Hematopoietic multipotent progenitor cell treated with erythropoietin and hydrocortisone succinate and interleukin-3 and kit ligand, for 17 days (in vitro differentiated cells): ENCODE results near the gene RALB.
"Not testable (repeated sequence)": the region's sequence is repeated elsewhere in the genome, so short reads cannot be mapped to it uniquely, and the experiment has no call there.

Experiments used
- DNase-seq: peaks from one replicate; pipeline ENCODE4 v3.0.0-alpha.2; 2015; ENCODE audit warnings: low spot score

The RALB gene

DNA sequence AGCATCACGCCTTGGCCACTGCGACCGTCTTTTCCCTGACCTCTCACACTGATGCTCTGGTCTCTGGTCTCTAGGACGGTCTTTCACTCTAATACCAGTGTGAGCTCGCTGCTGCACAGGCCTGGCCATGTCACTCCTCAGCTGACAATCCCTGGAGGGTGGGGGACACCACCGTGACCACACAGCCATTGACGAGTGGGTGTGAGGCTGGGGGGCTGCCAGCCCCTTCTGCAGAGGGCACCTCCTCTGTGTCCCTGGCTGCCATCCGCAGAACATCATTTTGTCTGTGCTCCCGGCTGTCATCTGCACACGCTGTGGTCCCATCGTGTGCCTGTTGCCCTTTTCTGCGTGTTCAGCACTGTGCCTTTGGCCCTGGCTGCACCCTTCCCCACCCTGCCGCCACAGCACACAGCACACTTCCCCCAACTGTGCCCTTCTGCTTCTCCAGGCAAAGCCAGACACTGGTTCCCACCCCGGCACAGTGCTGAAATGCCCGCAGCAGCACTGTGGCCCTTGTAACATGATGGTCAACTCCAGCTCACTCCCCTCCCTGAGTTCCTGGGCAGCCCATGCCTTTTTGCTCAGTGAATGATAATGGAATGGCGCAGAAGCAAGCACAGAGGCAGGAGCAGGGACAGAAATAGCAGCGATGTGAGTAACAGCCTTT, 62.8 kb downstream of the RALB start:
- DNase-seq = no peak

- DNase-seq = no peak
Observed at GRCh38 chr2:120316071-120316470, 63.4 kb downstream of the RALB start.

- DNase-seq = no peak
Observed at GRCh38 chr2:120316528-120317179, 64.0 kb downstream of the RALB start.

- no peak for DNase-seq
Observed at GRCh38 chr2:120317180-120317533, 64.5 kb downstream of the RALB start.

DNA sequence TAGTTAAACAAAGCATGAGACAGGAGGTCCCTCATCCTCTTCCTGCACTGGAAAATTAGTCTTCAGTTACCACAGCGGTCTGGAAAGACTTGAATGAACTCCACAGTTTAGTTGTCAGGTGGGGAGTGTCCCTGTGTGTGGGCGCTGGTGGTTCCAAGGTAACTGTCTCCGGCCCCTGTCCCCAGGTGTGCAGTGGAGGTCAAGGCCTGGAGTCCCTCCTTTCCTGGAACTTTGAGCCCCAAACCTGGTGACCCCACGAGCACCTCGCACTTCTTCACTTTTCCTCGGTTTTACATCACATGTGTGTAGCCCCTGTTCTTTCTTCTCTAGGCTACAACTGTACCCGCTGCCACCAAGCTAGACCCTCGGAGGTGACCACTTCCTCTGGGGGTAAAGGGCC, 65.3 kb downstream of the RALB start:
- DNase-seq = no peak

GRCh38 chr2:120318626-120319025, 66.0 kb downstream of the RALB start:
- DNase-seq = no peak

DNA sequence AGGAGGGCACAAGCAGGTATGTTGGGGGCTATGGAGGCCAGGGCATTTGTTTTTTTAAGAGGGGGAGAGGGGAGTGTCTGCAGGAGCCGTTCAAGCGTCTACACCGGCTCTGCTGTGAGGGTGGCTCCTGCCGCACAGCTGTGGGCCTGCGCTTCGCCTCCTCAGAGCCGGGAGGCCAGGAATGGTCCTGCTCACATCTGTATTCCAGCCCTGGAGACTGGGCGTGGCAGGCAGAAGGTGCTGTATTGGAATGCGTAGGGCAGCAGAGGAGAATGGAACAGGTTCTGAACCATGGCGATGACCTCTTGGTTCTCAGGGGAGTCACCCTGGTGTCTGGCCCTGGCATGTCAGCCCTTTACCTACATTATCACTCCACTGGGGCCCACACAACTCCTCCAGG, 66.5 kb downstream of the RALB start:
- DNase-seq = no peak

DNA sequence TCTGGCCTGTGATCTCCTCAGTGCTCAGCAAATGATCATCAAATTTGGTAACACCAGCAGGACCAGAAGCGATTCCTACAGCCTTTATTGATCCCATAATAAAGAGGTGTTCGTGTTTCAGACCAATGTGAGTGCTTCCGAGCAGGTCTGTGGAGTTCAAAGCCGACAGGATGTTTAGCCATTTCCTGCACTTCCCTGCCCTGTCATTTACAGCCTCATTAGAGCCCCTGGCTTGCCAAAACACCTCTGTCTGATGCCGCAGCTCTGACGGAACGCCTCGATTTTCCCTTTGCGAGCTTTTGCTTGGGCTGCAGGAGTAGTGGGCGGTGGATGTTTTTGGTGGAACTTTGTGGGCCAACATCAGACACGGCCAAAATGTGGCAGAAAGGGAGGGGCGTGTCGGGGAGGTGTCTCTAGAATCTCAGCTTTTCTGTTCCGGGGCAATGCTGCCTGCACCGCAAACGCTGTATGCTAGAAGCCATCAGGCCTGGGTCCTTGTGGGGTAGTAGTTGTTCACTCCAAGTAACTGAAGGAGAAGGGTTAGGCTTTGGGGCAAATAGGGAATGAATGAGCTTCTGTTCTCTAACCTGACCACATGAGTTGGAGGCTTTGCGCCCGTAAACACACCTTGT, 67.2 kb downstream of the RALB start:
- DNase-seq = no peak

DNA sequence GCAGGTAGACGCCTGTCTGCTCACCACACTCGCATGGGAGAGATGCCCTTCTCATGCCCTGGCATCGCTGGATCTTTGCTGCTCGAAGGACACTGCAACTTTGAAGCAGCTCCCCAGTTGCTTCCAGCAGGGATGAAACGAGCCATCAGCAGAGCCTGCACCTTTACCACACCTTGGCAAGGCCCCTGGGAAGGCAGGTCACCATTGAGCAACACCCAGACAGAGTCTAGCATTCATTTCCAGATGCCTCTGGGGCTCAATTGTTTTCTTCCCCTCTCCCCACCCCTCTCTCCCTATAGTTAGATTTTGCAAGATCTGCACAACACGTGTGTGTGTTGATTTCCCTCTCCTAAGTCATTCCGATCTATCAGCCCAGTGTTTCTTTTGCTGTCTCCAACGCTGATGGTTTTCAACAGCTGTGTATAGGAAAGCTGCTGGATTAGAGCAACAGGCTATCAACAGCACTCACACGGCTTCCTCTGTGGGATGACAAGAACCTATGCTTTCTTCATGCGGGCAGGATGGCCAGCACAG, 67.7 kb downstream of the RALB start:
- no peak for DNase-seq

DNA sequence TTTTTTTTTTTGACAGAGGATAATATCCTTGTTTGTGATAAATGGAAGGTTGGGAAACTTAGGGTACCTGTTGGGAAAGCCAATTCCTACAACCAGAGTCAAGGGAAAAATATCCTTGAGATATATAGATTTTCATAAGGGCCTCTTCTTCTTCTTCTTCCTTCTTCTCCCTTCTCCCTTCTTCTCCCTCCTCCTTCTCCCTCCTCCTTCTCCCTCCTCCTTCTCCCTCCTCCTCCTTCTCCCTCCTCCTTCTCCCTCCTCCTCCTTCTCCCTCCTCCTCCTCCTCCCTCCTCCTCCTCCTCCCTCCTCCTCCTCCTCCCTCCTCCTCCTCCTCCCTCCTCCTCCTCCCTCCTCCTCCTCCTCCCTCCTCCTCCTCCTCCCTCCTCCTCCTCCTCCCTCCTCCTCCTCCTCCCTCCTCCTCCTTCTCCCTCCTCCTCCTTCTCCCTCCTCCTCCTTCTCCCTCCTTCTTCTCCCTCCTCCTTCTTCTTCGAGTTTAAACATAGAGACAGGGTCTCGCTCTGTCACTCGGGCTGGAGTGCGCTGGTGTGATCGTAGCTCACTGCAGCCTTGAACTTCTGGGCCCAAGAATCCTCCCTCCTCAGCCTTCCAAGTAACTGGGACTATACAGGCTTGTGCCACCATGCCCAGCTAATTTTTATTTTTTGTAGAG, 68.4 kb downstream of the RALB start:
- DNase-seq = not testable (repeated sequence)

- DNase-seq = no peak
Observed at GRCh38 chr2:120321721-120322284, 69.2 kb downstream of the RALB start.

DNA sequence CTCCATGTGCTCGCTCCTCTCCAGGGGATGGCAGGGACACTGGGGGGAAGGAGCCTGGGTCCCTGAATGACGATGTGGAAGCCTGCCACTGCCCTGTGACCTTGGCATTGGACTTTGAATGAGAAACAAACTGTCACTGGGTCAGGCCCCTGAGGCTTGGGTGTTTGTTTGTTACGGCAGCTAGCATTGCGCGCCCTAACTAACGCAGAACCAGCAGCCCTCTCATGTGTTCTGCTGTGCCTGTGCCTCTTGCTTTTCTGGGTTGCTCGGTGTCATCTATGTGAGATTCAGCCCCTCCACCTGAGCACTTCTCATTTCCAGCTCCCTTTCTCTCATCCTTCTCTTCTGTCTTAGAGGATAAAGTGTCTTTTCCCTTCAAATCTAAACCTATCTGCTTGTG, 69.7 kb downstream of the RALB start:
- no peak for DNase-seq

DNA sequence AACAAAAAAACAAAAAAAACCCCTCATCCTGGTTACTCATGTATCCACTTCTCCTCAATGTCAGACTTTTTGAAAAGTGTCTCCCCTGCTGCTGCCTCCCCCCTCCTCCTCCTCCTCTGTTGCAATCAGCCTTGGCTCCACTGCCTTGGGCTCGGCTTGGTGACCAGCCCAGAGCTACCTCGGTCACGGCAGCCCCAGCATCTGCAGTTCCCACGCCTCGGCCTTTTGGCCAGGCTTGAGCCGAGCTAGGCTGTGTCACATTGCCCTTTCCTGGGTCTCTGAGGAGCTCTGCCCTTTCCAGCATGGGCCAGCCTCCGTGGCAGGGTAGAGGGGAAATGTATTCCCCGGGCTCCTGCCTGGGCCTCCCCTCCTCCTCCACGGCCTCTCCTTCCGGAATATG, 70.6 kb downstream of the RALB start:
- no peak for DNase-seq

- DNase-seq = no peak
Observed at GRCh38 chr2:120323807-120324399, 71.3 kb downstream of the RALB start.

DNA sequence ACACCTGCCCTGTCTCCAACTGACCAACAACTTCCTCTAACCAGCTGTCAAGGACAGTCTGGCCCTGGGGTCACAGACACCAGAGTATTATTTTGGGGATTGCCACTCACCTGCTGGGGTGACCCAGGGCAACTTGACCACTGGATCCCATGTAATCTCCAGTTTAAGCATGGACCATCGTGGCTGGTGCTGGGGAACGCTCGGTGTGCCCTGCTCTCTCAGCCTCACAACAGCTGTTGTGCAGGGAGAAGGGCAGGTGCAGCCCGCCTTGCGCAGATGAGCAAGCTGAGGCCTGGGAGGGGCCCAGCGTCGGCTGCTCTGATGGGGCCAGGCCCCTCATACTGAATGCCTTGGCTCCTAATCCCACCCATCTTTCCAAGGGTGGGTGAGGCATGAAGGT, 72.3 kb downstream of the RALB start:
- no peak for DNase-seq

DNA sequence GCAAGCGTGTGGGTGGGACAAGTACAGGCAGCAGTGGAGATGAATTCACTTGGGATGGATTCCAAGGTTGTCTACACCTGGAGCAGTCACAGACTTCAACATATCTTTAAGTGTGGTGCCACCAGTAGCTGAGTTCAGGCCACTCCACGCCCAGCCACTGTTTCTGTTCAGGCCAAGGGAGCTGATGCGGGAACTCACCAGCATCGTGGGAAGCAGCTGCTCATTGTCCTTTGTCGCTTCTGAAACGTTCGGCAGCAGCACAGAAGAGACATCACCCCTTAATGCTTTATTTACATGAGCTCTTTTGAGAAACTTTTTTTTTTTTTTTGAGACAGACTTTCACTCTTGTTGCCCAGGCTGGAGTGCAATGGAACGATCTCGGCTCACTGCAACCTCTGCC, 73.4 kb downstream of the RALB start:
- DNase-seq = no peak

- no peak for DNase-seq
Observed at GRCh38 chr2:120330946-120331822, 78.5 kb downstream of the RALB start.

DNA sequence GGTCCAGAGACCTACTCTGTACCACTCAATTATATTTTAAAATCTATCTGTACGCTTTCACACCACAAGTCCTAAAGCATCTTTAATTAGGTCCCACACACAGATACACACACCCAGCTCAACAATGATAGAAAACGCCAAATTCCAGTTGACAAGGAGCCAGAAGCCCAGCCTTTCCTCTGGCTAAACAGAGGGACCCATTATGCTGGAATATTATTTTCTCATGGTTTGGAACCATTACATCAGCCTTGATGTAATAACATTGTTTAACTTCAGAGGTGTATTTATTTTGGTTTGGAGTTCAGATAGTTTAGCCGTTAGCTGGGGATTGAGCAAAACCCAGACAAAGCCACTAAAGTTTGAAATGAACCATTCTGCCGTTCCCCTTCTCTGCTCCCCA, 79.3 kb downstream of the RALB start:
- no peak for DNase-seq

DNA sequence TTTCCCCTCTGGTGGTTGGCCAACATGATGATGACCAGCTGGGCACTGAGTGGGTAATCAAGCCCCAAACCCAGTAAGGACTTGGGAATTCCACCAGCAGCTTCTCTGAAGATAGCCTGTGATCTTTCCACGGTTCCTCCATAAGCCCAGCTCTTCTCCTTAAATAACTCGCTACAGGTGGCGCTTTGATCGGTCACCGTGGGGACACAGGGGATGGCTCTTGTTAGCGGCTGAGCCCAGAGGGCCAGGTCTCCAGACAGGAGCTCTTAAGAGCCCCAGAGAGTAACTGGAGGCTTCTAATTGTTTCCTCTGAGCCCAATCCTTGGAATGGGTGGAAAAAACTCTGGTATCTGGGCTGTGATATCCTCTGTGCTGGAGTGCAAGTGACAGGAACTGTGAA, 79.7 kb downstream of the RALB start:
- DNase-seq = no peak

DNA sequence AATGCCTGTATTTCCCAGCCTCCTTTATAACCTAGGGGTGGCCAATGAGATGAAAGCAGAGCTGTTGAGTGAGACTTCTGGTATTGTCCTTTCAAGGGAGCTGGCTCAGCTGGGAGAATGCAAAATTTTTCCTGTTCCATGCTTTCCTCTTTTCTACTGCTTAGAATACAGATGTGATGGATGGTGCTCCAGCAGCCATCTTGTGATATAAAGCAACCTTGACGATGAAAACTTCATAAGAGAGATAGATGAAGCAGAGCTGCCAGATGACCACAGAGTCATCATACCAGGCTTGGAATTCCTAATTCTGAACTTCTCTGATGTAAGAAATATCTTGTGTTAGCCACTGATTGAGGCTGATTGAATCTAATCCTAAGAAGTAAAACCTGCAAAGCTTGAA, 81.4 kb downstream of the RALB start:
- no peak for DNase-seq

DNA sequence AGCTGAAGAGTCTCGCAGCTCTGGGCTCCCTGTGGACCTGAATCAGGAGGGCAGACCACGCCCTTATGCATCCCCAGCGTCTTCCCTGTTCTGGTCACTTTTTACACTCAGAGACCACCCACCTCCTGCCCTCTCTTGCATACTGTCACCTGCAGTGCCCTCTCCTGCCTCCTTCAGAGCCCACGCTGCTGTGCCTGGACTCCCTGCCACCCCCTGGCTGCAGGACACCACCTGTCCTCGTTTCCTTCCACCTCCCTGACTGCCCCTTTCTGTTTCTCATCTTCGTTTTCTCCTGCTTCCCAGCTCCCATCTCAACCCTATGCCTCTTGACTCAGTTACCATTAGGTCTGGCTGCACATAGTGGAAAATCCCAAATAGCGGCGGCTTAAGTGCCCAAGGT, 84.1 kb downstream of the RALB start:
- no peak for DNase-seq
